Keratinocyte (primary cell): ENCODE data around the gene GSX1. TPM values are rescaled to one million over a fixed set of nuclear protein-coding genes. Genes with fewer than 3 reads are reported as not detected.
"Not testable (repeated sequence)": the region's sequence is repeated elsewhere in the genome, so short reads cannot be mapped to it uniquely, and the experiment has no call there.

ENCODE experiments used
- DNase-seq: peaks from one replicate; pipeline ENCODE4 v3.0.0-alpha.2; 2011; ENCODE audit warnings: low read depth, missing footprints, low spot score
- FAIRE-seq: peaks from 2 replicates; lab custom pipeline; 2011; peaks lifted over from hg19 to GRCh38; lab: Jason Lieb, UNC
- H2AFZ ChIP-seq: 2 replicates; pipeline ENCODE4 v1.6.0; 2012; ENCODE audit warnings: low read length, control low read depth, inconsistent platforms; ENCODE audit not compliant: control insufficient read depth
- H3K27ac ChIP-seq: 2 replicates; pipeline ENCODE4 v1.5.1; 2011; ENCODE audit warnings: low read length; ENCODE audit not compliant: control insufficient read depth, insufficient read depth
- H3K27me3 ChIP-seq: 3 replicates; pipeline ENCODE4 v1.6.0; 2011; ENCODE audit warnings: low read length; ENCODE audit not compliant: control insufficient read depth, insufficient read depth; ENCODE audit errors: extremely low read depth
- H3K36me3 ChIP-seq, 2 experiments: 2 replicates in 1 of 2; 3 replicates in 1 of 2; pipeline ENCODE4 v1.5.1; 2011; ENCODE audit warnings: low read length in 2 of 2, mild to moderate bottlenecking in 1 of 2; ENCODE audit not compliant: control insufficient read depth in 2 of 2, insufficient read depth in 2 of 2; ENCODE audit errors: extremely low read depth in 1 of 2
- H3K4me1 ChIP-seq: 3 replicates; pipeline ENCODE4 v1.5.1; 2011; ENCODE audit warnings: low read length; ENCODE audit not compliant: control insufficient read depth, insufficient read depth; ENCODE audit errors: extremely low read depth
- H3K4me2 ChIP-seq: 3 replicates; pipeline ENCODE4 v1.6.0; 2011; ENCODE audit warnings: low read depth, low read length; ENCODE audit not compliant: control insufficient read depth, insufficient read depth; ENCODE audit errors: extremely low read depth
- H3K4me3 ChIP-seq, 3 experiments: fragments of 200-600 bp in 1 of 3; sonication (generic) in 1 of 3; 2 replicates in 2 of 3; 3 replicates in 1 of 3; pipeline ENCODE4 v1.5.1; 2011 to 2016; ENCODE audit warnings: low read length in 3 of 3, mild to moderate bottlenecking in 3 of 3, control low read depth in 2 of 3, inconsistent platforms in 1 of 3, low read depth in 1 of 3, mixed read lengths in 1 of 3, mixed run types in 1 of 3, moderate library complexity in 1 of 3; ENCODE audit not compliant: control insufficient read depth in 2 of 3, insufficient read depth in 2 of 3; ENCODE audit errors: extremely low read depth in 1 of 3
- H3K79me2 ChIP-seq: 2 replicates; pipeline ENCODE4 v1.6.0; 2012; ENCODE audit warnings: low read length; ENCODE audit not compliant: control insufficient read depth, insufficient read depth
- H3K9ac ChIP-seq: 3 replicates; pipeline ENCODE4 v1.6.0; 2011; ENCODE audit warnings: low read length; ENCODE audit not compliant: control insufficient read depth, insufficient read depth; ENCODE audit errors: extremely low read depth
- H3K9me1 ChIP-seq: 3 replicates; pipeline ENCODE4 v1.6.0; 2011; ENCODE audit warnings: low read length; ENCODE audit not compliant: control insufficient read depth, insufficient read depth; ENCODE audit errors: extremely low read depth
- H3K9me3 ChIP-seq: 2 replicates; pipeline ENCODE4 v1.5.1; 2012; ENCODE audit warnings: low read depth, low read length; ENCODE audit not compliant: control insufficient read depth
- H4K20me1 ChIP-seq: 3 replicates; pipeline ENCODE4 v1.6.0; 2011; ENCODE audit warnings: low read length; ENCODE audit not compliant: control insufficient read depth, insufficient read depth; ENCODE audit errors: extremely low read depth
- CTCF ChIP-seq, 3 experiments: IDR thresholded peaks in 1 of 3; conservative IDR thresholded peaks in 1 of 3; optimal IDR thresholded peaks in 1 of 3; 2 replicates in 2 of 3; 3 replicates in 1 of 3; pipeline versions ENCODE3 to v1.5.1; 2011; ENCODE audit warnings: low read length in 3 of 3, mild to moderate bottlenecking in 3 of 3, moderate library complexity in 2 of 3, control low read depth in 1 of 3, inconsistent platforms in 1 of 3; ENCODE audit not compliant: insufficient read depth in 2 of 3; ENCODE audit errors: extremely low read depth in 1 of 3
- EZH2 ChIP-seq: IDR thresholded peaks from one replicate; pipeline ENCODE4 v1.6.1; 2012; ENCODE audit warnings: inconsistent platforms, mild to moderate bottlenecking, low read length, moderate library complexity
- dilution Hi-C: fragments of 300-500 bp; cut with MboI; formaldehyde crosslinking; loops from one replicate; pipeline ENCODE4 v1.7.0; 2020; ENCODE audit warnings: low sequenced_read_pairs; ENCODE audit not compliant: extremely low pct_ligation_motif_present
- polyA plus RNA-seq, 5 experiments: library from polyadenylated mRNA; depleted of rRNA in 3 of 5; stranded (reverse) in 3 of 5; stranded (forward) in 1 of 5; unstranded in 1 of 5; fragments of >200 nt; gene quantifications; 1 replicate in 1 of 5; 2 replicates in 3 of 5; 3 replicates in 1 of 5; pipeline versions ENCODE4 v1.2.1 to v1.2.3, GENCODE V29; 2011 to 2012; ENCODE audit warnings: missing spikeins in 2 of 5, low read depth in 1 of 5, low replicate concordance in 1 of 5

Gene GSX1
- polyA plus RNA-seq, 1 donor (not counting 4 experiments of a cell fraction or from before 2014, with no cell fraction given): not detected

GRCh38 chr13:27745301-27745700, 47.0 kb upstream of the GSX1 start:
- Histone ChIP-seq H3K27me3 (no peaks in the 10 kb centered on the region), H3K9ac (no peak overlapping the region), H3K79me2 (no peaks in the 10 kb centered on the region), H3K36me3 (no peaks in the 10 kb centered on the region), H4K20me1 (no peaks in the 10 kb centered on the region), H3K4me2 (no peak overlapping the region), H3K4me1 (no peaks in the 10 kb centered on the region), H3K27ac (no peak overlapping the region), H3K9me3 (no peaks in the 10 kb centered on the region), H3K4me3 (no peak overlapping the region), H2AFZ (no peak overlapping the region), H3K9me1 (no peaks in the 10 kb centered on the region)
- FAIRE-seq (no peak), DNase-seq (no peak)
- TF ChIP-seq CTCF (optimal IDR thresholded peaks at IDR 0.05 in 1 of 3, IDR thresholded peaks at IDR 0.05 in 1 of 3, conservative IDR thresholded peaks at IDR 0.05 in 1 of 3; ENCODE audit: extremely low read depth in 1 of 3, insufficient read depth in 2 of 3, low read length in 3 of 3): no peak
- no peak for TF ChIP-seq EZH2
- dilution Hi-C loops: no loop called here

GRCh38 chr13:27748143-27748542, 44.1 kb upstream of the GSX1 start:
- H3K9me3 ChIP-seq, H3K9me1 ChIP-seq, H4K20me1 ChIP-seq, H2AFZ ChIP-seq, FAIRE-seq, H3K27ac ChIP-seq, H3K79me2 ChIP-seq, H3K9ac ChIP-seq, H3K4me1 ChIP-seq, H3K4me3 ChIP-seq, H3K36me3 ChIP-seq, DNase-seq, H3K27me3 ChIP-seq, H3K4me2 ChIP-seq, dilution Hi-C loops: not testable (repeated sequence)

DNA sequence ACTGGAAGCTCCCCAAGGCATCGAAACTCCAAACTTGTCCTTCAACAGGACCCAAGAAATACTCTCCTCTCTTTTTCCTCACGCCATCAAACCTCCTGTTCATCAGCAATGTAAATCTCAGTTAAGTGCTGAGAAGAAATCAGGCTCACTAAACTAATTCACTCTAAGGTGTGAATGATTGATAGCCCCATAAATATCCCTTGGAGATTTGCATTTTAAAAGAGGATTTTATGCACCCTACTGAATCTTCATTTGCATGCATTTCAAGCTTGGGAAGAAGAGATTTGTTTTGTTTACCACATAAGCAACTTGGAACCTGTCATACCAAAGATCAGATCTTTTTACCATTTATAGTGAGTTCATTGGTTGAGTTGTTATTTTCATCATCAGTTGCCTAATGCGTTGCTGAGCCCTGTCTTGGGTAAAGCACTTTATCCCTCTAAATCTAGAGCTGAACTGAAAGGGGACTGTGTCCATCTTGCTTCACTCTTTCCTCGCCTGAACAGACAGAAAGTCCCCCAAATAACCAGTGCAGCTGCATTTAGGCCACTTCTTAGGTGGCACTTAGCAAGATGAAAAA, 40.2 kb upstream of the GSX1 start:
- H3K4me2 ChIP-seq: no peak overlapping the region
- TF ChIP-seq EZH2 (no peak), CTCF (optimal IDR thresholded peaks at IDR 0.05 in 1 of 3, IDR thresholded peaks at IDR 0.05 in 1 of 3, conservative IDR thresholded peaks at IDR 0.05 in 1 of 3; ENCODE audit: extremely low read depth in 1 of 3, insufficient read depth in 2 of 3, low read length in 3 of 3) (no peak)
- DNase-seq: no peak
- H2AFZ ChIP-seq: no peak overlapping the region
- FAIRE-seq: no peak
- H3K4me1 ChIP-seq: no peaks in the 10 kb centered on the region
- H3K4me3 ChIP-seq: no peak overlapping the region
- H3K36me3 ChIP-seq: no peaks in the 10 kb centered on the region
- no peaks in the 10 kb centered on the region for H3K9me1 ChIP-seq
- H4K20me1 ChIP-seq: no peaks in the 10 kb centered on the region
- no peaks in the 10 kb centered on the region for H3K79me2 ChIP-seq
- H3K27me3 ChIP-seq: peaks cover 7% of the 10 kb centered on the region
- H3K9ac ChIP-seq: no peak overlapping the region
- H3K9me3 ChIP-seq: no peaks in the 10 kb centered on the region
- no peak overlapping the region for H3K27ac ChIP-seq
- dilution Hi-C loops: no loop called here
